MM.1S (cell line): ENCODE data around the gene ST6GALNAC4.

Experiments
- EZH2 ChIP-seq: fragments of 300-600 bp; sonication (generic); optimal IDR thresholded peaks from 2 replicates; pipeline ENCODE3; 2017; ENCODE audit warnings: low read depth, mild to moderate bottlenecking, antibody characterized with exemption, low read length, mixed read lengths
- EZH2phosphoT487 ChIP-seq: fragments of 300-600 bp; sonication (generic); IDR thresholded peaks from 2 replicates; pipeline ENCODE4 v1.6.1; 2018; ENCODE audit warnings: antibody characterized with exemption, low read length
- TF ChIP-seq, protein P1 (sequence below): fragments of 300-600 bp; sonication (generic); IDR thresholded peaks from 2 replicates; pipeline ENCODE4 v1.5.1; 2016; ENCODE audit warnings: antibody characterized with exemption, low read length, mixed read lengths

DNA sequence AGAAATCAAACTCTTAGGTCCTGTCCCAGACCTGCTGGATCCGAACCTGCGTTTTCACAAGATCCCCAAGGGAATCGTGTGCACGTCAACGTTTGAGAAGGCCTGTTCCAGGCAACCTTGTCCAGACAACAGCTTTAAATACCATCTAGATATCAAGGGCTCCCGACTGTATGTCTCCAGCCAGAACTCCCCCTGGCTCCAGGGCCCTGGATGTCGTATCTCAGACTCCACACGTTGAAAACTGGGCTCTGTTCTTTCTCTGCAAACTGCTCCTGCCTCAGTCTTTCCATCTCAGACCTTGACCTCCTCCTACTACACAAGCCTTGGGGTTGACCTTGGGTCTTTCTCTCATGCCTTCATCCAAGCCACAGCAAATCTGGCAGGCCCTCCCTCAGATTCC is 56.6 kb downstream of the ST6GALNAC4 start:
- TF ChIP-seq, protein P1, sequence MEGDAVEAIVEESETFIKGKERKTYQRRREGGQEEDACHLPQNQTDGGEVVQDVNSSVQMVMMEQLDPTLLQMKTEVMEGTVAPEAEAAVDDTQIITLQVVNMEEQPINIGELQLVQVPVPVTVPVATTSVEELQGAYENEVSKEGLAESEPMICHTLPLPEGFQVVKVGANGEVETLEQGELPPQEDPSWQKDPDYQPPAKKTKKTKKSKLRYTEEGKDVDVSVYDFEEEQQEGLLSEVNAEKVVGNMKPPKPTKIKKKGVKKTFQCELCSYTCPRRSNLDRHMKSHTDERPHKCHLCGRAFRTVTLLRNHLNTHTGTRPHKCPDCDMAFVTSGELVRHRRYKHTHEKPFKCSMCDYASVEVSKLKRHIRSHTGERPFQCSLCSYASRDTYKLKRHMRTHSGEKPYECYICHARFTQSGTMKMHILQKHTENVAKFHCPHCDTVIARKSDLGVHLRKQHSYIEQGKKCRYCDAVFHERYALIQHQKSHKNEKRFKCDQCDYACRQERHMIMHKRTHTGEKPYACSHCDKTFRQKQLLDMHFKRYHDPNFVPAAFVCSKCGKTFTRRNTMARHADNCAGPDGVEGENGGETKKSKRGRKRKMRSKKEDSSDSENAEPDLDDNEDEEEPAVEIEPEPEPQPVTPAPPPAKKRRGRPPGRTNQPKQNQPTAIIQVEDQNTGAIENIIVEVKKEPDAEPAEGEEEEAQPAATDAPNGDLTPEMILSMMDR = no peak
- TF ChIP-seq EZH2 = no peak
- no peak for TF ChIP-seq EZH2phosphoT487
